ENCODE measurements around the gene METTL16.

Gene METTL16

GRCh38 chr17:2482218-2482617, 29.5 kb downstream of the METTL16 start:
- H3K4me3 ChIP-seq (ENCODE audit: control insufficient read depth, low read depth, low read length): no peak overlapping the region
- DNase-seq (ENCODE audit: low read depth): no peak
- TF ChIP-seq, protein P1, sequence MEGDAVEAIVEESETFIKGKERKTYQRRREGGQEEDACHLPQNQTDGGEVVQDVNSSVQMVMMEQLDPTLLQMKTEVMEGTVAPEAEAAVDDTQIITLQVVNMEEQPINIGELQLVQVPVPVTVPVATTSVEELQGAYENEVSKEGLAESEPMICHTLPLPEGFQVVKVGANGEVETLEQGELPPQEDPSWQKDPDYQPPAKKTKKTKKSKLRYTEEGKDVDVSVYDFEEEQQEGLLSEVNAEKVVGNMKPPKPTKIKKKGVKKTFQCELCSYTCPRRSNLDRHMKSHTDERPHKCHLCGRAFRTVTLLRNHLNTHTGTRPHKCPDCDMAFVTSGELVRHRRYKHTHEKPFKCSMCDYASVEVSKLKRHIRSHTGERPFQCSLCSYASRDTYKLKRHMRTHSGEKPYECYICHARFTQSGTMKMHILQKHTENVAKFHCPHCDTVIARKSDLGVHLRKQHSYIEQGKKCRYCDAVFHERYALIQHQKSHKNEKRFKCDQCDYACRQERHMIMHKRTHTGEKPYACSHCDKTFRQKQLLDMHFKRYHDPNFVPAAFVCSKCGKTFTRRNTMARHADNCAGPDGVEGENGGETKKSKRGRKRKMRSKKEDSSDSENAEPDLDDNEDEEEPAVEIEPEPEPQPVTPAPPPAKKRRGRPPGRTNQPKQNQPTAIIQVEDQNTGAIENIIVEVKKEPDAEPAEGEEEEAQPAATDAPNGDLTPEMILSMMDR (conservative IDR thresholded peaks at IDR 0.05; ENCODE audit: control insufficient read depth, insufficient read depth, low read depth, low read length): no peak

- no peak for DNase-seq (ENCODE audit: low read depth)
- no peak overlapping the region for H3K4me3 ChIP-seq (ENCODE audit: control insufficient read depth, low read depth, low read length)
- TF ChIP-seq, protein P1 (conservative IDR thresholded peaks at IDR 0.05; ENCODE audit: control insufficient read depth, insufficient read depth, low read depth, low read length): no peak
These were observed 29.9 kb downstream of the METTL16 start for GRCh38 chr17:2481760-2482159.

GRCh38 chr17:2478458-2478857, 33.2 kb downstream of the METTL16 start:
- DNase-seq (ENCODE audit: low read depth): no peak
- TF ChIP-seq, protein P1 (conservative IDR thresholded peaks at IDR 0.05; ENCODE audit: control insufficient read depth, insufficient read depth, low read depth, low read length): no peak
- H3K4me3 ChIP-seq (ENCODE audit: control insufficient read depth, low read depth, low read length): no peak overlapping the region

GRCh38 chr17:2475056-2475455, 36.6 kb downstream of the METTL16 start:
- no peak for DNase-seq (ENCODE audit: low read depth)
- TF ChIP-seq, protein P1 (conservative IDR thresholded peaks at IDR 0.05; ENCODE audit: control insufficient read depth, insufficient read depth, low read depth, low read length): no peak
- H3K4me3 ChIP-seq (ENCODE audit: control insufficient read depth, low read depth, low read length): no peak overlapping the region

- DNase-seq (ENCODE audit: low read depth): no peak
- H3K4me3 ChIP-seq (ENCODE audit: control insufficient read depth, low read depth, low read length): no peak overlapping the region
- TF ChIP-seq, protein P1 (conservative IDR thresholded peaks at IDR 0.05; ENCODE audit: control insufficient read depth, insufficient read depth, low read depth, low read length): no peak
These were observed 37.3 kb downstream of the METTL16 start for GRCh38 chr17:2474371-2474770.

DNA sequence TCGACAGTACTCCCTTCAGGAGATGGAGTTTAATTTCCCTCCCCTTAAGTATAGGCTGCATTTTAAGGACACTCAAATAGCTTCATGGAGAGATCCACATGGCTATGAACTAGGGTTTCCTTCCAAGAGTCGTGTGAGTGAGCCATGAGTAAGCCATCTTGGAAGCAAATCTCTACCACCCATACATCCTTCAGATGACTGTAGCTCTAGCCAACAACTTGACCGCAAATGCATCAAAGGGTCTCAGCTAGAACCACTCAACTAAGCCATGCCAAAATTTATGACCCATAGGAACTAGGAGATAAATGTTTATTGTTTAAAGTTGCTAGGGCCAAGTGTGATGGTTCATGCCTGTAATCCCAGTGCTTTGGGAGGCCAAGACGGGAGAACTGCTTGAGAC, 43.4 kb downstream of the METTL16 start:
- TF ChIP-seq, protein P1 (conservative IDR thresholded peaks at IDR 0.05; ENCODE audit: control insufficient read depth, insufficient read depth, low read depth, low read length): no peak
- DNase-seq (ENCODE audit: low read depth): peak; percentile 98

GRCh38 chr17:2466931-2467330, 44.8 kb downstream of the METTL16 start:
- H3K4me3 ChIP-seq (ENCODE audit: control insufficient read depth, low read depth, low read length): no peak overlapping the region
- no peak for DNase-seq (ENCODE audit: low read depth)
- TF ChIP-seq, protein P1 (conservative IDR thresholded peaks at IDR 0.05; ENCODE audit: control insufficient read depth, insufficient read depth, low read depth, low read length): no peak

More for the DNA sequence above, 43.4 kb downstream of the METTL16 start:
- H3K4me3 ChIP-seq (ENCODE audit: control insufficient read depth, low read depth, low read length): no peak overlapping the region
